ENCODE measurements around the gene SSR4. TPM values are rescaled to one million over a fixed set of nuclear protein-coding genes. Genes with fewer than 3 reads are reported as not detected.

Gene SSR4
- total and polyA plus RNA-seq, 10 of the 15 experiments (the other 5 are each of a cell fraction or from before 2014, with no cell fraction given), result 151 to 521 (median 310) TPM

DNA sequence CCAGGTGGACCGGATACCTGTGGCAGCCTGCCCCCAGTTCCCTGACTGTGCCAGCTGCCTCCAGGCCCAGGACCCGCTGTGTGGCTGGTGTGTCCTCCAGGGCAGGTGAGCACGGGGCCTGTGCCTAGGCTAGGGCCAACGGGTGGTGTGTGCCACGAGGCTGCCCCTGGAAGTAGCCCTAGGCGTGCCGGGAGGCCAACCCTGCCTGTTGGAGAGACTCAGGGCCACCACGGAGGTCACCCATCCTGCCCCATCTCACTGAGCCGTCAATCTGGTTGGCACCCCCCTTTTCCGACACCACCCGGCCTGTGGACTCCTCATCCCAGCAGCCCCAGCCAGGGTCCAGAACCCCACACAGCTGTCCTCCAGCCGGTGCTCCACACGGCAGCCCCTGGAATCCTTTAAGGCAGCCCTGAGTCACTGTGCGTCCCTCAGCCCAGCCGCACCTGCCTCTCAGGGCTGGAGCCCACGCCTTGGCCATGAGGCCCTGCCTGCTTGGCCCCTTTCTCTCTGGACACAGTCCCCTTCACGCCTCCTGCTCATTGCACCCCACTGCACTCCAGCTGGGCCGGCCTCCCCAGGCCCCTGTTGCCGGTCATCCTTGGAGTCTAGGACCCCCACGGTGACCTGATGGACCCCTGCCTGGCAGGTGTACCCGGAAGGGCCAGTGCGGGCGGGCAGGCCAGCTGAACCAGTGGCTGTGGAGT, 25.2 kb upstream of the SSR4 start (continued):
- TF ChIP-seq PAX5 (IDR thresholded peaks at IDR 0.05; ENCODE audit: borderline replicate concordance, low read depth, low read length) (no peak), FOXM1 (IDR thresholded peaks at IDR 0.05; ENCODE audit: low read depth, low read length) (no peak), CHD4 (IDR thresholded peaks at IDR 0.05) (no peak)

DNA sequence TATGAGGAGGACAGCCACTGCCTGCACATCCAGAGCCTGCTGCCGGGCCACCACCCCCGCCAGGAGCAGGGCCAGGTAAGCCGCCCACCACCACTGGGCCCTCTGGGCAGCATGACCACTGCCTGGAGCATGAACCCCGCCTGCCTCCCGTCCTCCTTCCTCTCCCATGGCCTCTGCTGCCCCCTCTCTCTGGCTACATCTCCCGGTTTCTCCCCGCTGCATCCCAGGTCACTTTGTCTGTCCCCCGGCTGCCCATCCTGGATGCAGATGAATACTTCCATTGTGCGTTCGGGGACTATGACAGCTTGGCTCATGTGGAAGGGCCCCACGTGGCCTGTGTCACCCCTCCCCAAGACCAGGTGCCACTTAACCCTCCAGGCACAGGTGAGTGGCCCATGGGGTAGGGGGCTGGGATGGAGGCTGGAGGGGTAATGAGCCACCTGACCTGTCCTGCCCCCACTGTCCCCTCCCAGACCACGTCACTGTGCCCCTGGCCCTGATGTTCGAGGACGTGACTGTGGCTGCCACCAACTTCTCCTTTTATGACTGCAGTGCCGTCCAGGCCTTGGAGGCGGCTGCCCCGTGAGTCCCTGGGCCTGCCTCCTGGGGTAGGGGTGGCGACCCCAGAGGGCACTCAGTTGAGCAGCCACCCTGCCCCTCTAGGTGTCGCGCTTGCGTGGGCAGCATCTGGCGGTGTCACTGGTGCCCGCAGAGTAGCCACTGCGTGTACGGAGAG, 24.4 kb upstream of the SSR4 start:
- 59% methylated on average over 23 of the region's 25 CpGs for WGBS (ENCODE audit: insufficient coverage, insufficient replicate concordance, low lambda C conversion rate, missing lambda C conversion rate)
- Histone ChIP-seq H3K79me2 (ENCODE audit: control insufficient read depth, insufficient read depth, low read length) (no peaks in the 10 kb centered on the region), H3K36me3 (ENCODE audit: control insufficient read depth in 2 of 2, insufficient read depth in 2 of 2, low read length in 1 of 2) (no peaks in the 10 kb centered on the region), H3K4me2 (ENCODE audit: control insufficient read depth, insufficient read depth) (no peak overlapping the region), H3K27me3 (replicated peaks in 1 of 2; ENCODE audit: control insufficient read depth in 2 of 2, insufficient read depth in 2 of 2, low read length in 1 of 2) (no peaks in the 10 kb centered on the region), H2AFZ (ENCODE audit: control insufficient read depth, low read depth, low read length) (no peak overlapping the region), H3K27ac (ENCODE audit: control insufficient read depth, insufficient read depth) (no peak overlapping the region), H3K4me3 (no peak overlapping the region), H3K9ac (ENCODE audit: control insufficient read depth, insufficient read depth, low read length) (no peak overlapping the region), H4K20me1 (ENCODE audit: control insufficient read depth, insufficient read depth) (no peaks in the 10 kb centered on the region), H3K9me3 (replicated peaks; ENCODE audit: control insufficient read depth, insufficient read depth, low read length) (no peaks in the 10 kb centered on the region; the same call in 2 of the 3 replicates), H3K4me1 (ENCODE audit: control insufficient read depth, insufficient read depth, low read length) (no peaks in the 10 kb centered on the region)
- ATAC-seq (no peak), DNase-seq (ENCODE audit: low read depth, low spot score) (no peak), FAIRE-seq (no peak)
- POLR2A ChIA-PET, result no interaction called here
- SMC1A ChIA-PET (ENCODE audit: uncharacterized antibody, unreplicated experiment), result no interaction called here
- BruUV-seq (replicated peaks), result no TSS peak
- CTCF ChIA-PET, result no interaction called here
- RAD21 ChIA-PET (ENCODE audit: unreplicated experiment), result no interaction called here
- in situ Hi-C loops (cut with MboI) (no loop called here), intact Hi-C loops (cut with micrococcal nuclease; ENCODE audit: unreplicated experiment) (no loop called here)
- TF ChIP-seq MYB (IDR thresholded peaks at IDR 0.05; ENCODE audit: borderline replicate concordance, low read depth, low read length), result no peak
- TF ChIP-seq GABPA (IDR thresholded peaks at IDR 0.05; ENCODE audit: low read depth), result no peak
- TF ChIP-seq NR2C2 (IDR thresholded peaks at IDR 0.05; ENCODE audit: borderline replicate concordance, control insufficient read depth, insufficient read length, low read depth), result no peak
- no peak for TF ChIP-seq EZH2 (IDR thresholded peaks at IDR 0.05; ENCODE audit: borderline replicate concordance, control insufficient read depth, low read depth, low read length)
- TF ChIP-seq, protein P1, sequence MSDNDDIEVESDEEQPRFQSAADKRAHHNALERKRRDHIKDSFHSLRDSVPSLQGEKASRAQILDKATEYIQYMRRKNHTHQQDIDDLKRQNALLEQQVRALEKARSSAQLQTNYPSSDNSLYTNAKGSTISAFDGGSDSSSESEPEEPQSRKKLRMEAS (IDR thresholded peaks at IDR 0.05; ENCODE audit: low read depth, low read length), result no peak
- TF ChIP-seq, protein P2, sequence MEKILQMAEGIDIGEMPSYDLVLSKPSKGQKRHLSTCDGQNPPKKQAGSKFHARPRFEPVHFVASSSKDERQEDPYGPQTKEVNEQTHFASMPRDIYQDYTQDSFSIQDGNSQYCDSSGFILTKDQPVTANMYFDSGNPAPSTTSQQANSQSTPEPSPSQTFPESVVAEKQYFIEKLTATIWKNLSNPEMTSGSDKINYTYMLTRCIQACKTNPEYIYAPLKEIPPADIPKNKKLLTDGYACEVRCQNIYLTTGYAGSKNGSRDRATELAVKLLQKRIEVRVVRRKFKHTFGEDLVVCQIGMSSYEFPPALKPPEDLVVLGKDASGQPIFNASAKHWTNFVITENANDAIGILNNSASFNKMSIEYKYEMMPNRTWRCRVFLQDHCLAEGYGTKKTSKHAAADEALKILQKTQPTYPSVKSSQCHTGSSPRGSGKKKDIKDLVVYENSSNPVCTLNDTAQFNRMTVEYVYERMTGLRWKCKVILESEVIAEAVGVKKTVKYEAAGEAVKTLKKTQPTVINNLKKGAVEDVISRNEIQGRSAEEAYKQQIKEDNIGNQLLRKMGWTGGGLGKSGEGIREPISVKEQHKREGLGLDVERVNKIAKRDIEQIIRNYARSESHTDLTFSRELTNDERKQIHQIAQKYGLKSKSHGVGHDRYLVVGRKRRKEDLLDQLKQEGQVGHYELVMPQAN (conservative IDR thresholded peaks at IDR 0.05), result no peak
- no peak for TF ChIP-seq IKZF1 (conservative IDR thresholded peaks at IDR 0.05)
- TF ChIP-seq CBX5 (IDR thresholded peaks at IDR 0.05; ENCODE audit: low read depth), result no peak
- TF ChIP-seq ETV6 (conservative IDR thresholded peaks at IDR 0.05 in 1 of 2, IDR thresholded peaks at IDR 0.05 in 1 of 2; ENCODE audit: borderline replicate concordance in 1 of 2, low read depth in 1 of 2), result no peak
- no peak for TF ChIP-seq SMAD1 (IDR thresholded peaks at IDR 0.05; ENCODE audit: low read depth, partially characterized antibody)
- TF ChIP-seq, protein P3, sequence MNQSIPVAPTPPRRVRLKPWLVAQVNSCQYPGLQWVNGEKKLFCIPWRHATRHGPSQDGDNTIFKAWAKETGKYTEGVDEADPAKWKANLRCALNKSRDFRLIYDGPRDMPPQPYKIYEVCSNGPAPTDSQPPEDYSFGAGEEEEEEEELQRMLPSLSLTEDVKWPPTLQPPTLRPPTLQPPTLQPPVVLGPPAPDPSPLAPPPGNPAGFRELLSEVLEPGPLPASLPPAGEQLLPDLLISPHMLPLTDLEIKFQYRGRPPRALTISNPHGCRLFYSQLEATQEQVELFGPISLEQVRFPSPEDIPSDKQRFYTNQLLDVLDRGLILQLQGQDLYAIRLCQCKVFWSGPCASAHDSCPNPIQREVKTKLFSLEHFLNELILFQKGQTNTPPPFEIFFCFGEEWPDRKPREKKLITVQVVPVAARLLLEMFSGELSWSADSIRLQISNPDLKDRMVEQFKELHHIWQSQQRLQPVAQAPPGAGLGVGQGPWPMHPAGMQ (IDR thresholded peaks at IDR 0.05; ENCODE audit: borderline replicate concordance), result no peak
- no peak for TF ChIP-seq ESRRA (IDR thresholded peaks at IDR 0.05; ENCODE audit: low read length)
- TF ChIP-seq MYC (IDR thresholded peaks at IDR 0.05; ENCODE audit: insufficient read depth, insufficient read length, insufficient replicate concordance, low read length, severe bottlenecking), result no peak
- TF ChIP-seq, protein P4, sequence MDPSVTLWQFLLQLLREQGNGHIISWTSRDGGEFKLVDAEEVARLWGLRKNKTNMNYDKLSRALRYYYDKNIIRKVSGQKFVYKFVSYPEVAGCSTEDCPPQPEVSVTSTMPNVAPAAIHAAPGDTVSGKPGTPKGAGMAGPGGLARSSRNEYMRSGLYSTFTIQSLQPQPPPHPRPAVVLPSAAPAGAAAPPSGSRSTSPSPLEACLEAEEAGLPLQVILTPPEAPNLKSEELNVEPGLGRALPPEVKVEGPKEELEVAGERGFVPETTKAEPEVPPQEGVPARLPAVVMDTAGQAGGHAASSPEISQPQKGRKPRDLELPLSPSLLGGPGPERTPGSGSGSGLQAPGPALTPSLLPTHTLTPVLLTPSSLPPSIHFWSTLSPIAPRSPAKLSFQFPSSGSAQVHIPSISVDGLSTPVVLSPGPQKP (IDR thresholded peaks at IDR 0.05; ENCODE audit: low read depth, low read length), result no peak

Measured in GM12878 (cell line).